GM18868 (cell line): Measurements from ENCODE around the gene CCL2.

Source experiments
- ATAC-seq: cut with Tn5 transposase; IDR thresholded peaks from one replicate; pipeline ENCODE4 v1.9.1; 2021; ENCODE audit warnings: mild to moderate bottlenecking, moderate library complexity; ENCODE audit not compliant: unreplicated experiment

Gene CCL2

DNA sequence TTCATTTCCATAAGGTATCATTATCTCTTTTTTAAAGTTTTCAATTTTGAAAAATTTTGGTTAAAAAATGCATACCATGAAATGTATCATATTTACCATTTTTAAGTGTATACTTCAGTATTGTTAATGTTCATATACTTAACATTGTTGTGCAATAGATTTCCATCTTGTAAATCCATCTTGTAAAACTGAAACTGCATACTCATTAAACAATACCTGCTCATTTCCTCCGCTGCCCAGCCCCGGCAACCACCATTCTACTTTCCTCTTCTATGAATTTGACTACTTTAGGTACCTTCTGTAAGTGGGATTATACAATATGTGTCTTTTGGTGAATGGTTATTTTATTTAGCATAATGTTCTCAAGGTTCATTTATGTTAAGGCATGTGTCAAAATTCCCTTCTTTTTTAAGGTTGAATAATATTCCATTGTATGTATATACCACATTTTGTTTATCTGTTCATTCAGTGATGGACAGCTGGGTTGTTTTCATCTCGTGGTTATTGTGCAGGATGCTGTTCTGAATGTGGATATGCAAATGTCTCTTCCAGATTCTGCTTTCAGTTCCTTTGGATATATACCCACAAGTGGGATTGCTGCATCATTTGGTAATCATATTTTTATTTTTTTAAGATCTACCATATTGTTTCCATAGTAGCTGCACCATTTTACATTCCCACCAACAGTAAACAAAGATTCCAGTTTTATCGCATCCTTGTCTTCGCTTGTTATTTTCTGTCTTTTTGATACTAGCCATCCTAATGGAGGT is 6.7 kb downstream of the CCL2 start:
- ATAC-seq, result no peak

GRCh38 chr17:34265711-34266110 is 10.6 kb downstream of the CCL2 start:
- ATAC-seq, result no peak

DNA sequence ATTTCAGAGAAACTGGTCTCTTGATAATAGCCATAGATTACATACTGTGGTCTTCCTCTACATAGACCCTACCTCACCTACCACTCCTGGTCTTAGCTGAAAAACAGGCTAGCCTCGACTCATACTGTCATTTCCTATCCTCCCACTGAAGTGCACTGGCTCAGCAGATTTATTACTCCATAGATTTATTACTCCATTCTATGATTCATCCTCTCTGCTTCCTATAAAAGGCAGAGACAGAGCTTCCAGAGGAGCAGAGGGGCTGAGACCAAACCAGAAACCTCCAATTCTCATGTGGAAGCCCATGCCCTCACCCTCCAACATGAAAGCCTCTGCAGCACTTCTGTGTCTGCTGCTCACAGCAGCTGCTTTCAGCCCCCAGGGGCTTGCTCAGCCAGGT is 14.9 kb downstream of the CCL2 start, which contains the start of gene CCL7:
Gene CCL7 (plus strand): TSS at position 253 of the 400 bp plus-strand sequence. CDS start 70 bp downstream, at position 323.
- no peak for ATAC-seq

GRCh38 chr17:34275881-34276280 is 20.8 kb downstream of the CCL2 start:
- no peak for ATAC-seq

DNA sequence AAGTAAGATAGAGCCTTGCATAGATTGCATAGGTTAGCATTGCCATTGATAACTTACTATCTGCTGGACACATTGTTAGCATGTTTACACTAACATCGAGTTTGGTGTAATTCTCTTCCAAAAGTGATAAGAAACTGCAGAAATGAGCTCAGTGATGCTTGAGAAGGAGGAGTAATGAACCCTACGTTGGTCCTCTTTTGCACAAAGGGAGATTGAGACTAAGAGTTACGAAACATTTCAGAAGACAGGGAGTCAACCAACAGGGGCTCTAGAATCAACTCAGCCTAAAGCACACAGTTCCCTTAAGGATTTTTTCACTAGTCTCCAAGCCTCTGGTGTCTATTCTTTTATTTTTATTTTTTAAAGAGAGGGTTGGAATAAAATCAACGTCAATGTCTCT is 21.7 kb downstream of the CCL2 start:
- ATAC-seq, result no peak

- no peak for ATAC-seq
Measured at GRCh38 chr17:34283571-34283970, 28.5 kb downstream of the CCL2 start.

DNA sequence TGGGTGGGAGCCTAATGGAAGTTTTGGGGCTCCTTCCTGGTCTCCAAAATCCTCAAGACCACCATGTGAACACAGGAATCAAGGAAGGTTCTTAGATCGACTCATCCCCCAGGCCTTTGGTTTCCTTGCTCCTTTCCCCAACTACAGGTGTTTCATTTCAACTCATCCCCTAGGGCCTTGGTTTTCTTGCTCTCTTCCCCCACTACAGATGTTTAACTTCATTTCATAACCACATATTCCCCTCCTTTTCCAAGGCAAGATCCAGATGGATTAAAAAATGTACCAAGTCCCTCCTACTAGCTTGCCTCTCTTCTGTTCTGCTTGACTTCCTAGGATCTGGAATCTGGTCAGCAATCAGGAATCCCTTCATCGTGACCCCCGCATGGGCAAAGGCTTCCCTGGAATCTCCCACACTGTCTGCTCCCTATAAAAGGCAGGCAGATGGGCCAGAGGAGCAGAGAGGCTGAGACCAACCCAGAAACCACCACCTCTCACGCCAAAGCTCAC is 30.3 kb downstream of the CCL2 start, which contains the start of gene CCL11:
Gene CCL11 (plus strand): TSS at position 457 of the 507 bp plus-strand sequence. CDS start 67 bp downstream, outside the sequence.
- no peak for ATAC-seq

- no peak for ATAC-seq
Measured at GRCh38 chr17:34287875-34288274, 32.8 kb downstream of the CCL2 start.

DNA sequence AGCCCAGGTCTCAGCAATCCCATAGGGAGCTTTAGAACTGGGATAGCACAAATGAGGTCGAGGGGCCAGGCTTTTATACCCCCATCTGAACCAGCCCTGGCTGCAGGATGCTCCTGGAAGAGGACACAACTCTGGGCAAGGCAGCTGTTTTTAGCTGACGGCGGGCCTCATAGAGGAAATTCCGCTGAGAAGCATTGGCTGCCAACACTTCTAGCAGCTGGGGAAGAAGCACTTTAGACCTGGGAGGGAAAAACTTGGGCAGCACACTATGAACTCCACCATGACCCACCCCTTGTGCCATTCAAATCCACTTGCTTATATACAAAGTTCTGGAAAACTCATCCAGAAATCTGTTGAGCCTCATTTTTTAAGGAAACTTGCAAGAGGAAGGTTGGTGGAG is 35.5 kb downstream of the CCL2 start:
- no peak for ATAC-seq

DNA sequence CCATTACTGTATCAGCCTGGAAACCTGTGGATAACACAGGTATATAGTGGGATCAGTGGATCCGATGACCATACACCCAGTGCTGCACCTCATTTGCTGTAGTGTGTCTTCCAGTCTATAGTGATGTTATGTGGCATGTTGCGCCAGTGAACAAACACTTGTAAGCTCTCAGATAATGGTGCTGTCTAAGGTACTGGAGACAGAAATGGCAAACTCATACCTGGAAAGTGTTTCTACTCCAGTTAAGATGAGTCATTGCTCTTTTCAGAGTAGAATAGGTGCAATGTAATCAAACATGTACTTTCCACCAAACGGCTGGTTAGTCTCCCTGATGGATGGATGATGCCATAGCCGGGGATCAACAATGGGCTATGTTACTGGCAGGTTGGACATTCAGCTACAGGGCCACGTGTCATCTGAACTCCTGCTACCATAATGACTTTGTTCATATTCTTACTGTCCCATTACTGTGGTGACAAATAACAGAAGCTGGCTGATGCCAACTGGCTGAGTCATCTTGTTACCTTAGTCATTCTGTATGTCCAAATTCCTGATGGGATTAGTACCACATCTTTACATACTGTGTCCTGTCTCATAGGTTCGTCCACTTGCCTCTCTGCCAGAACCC is 36.8 kb downstream of the CCL2 start:
- no peak for ATAC-seq

GRCh38 chr17:34299027-34299426 is 43.9 kb downstream of the CCL2 start:
- ATAC-seq, result no peak

DNA sequence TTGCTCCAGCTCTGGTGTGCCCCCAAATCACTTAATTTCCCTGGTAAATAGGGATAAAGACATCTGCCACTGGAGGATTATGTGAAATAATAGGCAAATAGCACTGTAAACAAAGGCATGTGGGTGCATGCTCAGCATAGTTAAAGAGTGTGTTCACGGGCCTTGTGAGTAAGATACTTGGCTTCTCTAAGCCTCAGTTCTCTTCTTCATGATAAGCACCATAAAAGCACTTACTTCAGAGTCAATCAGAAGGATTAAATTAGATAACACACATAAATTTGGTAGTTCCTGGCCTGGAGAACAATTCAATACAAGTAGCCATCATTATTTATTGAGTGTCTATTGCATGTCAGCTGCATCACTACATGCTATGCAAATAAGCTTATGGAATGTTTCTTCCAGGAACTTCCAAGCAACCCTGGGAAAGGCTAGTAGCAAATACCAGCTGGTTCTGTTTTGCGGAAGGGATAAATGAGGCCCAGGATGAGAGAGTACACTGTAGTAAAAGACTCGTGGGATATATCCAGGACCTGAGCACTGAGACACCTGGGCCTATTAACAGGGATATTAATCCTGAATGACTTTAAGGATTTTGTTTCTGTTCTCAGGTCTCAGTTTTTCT is 45.0 kb downstream of the CCL2 start:
- ATAC-seq, result no peak

- ATAC-seq, result no peak
Measured at GRCh38 chr17:34300652-34301370, 45.7 kb downstream of the CCL2 start.

DNA sequence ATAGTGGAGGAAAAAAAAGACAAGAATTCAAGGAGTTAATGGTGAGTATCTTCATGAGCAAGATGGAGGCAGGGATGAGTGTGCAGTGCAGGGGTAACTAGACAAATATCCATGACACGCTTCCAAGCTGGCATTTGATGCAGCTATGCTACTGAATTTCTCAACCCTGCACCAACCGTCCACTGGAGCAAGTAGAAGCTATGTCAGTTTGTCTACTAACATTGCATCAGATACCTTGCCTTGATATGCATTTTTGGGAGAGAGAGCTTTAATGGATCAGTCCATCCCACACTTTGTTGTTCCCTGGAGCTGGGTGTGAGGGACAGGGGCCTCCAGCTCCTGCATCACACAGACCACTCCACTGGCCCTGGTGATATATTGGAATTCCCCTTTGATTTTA is 46.9 kb downstream of the CCL2 start:
- ATAC-seq, result no peak

GRCh38 chr17:34302636-34303035 is 47.6 kb downstream of the CCL2 start:
- ATAC-seq, result no peak

- ATAC-seq, result no peak
Measured at GRCh38 chr17:34303606-34304005, 48.5 kb downstream of the CCL2 start.

DNA sequence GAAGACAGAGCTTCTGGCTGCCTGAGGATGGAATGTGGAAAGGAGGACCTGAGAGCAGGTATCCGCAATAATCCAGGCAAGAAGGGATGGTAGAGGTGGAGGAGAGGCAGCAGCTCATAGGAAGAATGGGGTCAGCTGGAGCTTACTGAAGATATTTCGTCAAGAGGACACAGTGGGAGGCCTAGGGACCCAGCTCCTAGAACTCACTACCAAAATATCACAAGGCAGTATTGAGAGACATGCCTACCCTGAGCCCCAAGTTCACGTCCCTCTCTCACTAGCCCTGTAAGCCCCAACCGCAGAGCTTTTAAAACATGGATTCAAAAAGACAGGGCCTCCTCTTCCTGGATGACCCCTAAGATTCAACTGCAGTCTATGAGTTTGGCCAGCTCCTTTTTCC is 50.0 kb downstream of the CCL2 start:
- no peak for ATAC-seq

- ATAC-seq, result no peak
Measured at GRCh38 chr17:34305606-34306005, 50.5 kb downstream of the CCL2 start.

- ATAC-seq, result no peak
Measured at GRCh38 chr17:34306466-34306865, 51.4 kb downstream of the CCL2 start.
